NCI-H446 treated with DMSO at 0.1 percent for 48 hours (cell line): ENCODE data around the gene TRAPPC2.
"Not testable (repeated sequence)": the region's sequence is repeated elsewhere in the genome, so short reads cannot be mapped to it uniquely, and the experiment has no call there.

Experiments used
- DNase-seq: peaks from one replicate; lab custom pipeline; 2025; lab: John Stamatoyannopoulos, UW

TRAPPC2 gene

GRCh38 chrX:13747836-13748235, 13.4 kb upstream of the TRAPPC2 start:
- no peak for DNase-seq

GRCh38 chrX:13742397-13743176, 8.2 kb upstream of the TRAPPC2 start:
- DNase-seq, result no peak

- DNase-seq, result no peak
Observed at GRCh38 chrX:13741695-13742094, 7.3 kb upstream of the TRAPPC2 start.

- DNase-seq, result no peak
Observed at GRCh38 chrX:13733506-13733905, 914 bp downstream of the TRAPPC2 start.

DNA sequence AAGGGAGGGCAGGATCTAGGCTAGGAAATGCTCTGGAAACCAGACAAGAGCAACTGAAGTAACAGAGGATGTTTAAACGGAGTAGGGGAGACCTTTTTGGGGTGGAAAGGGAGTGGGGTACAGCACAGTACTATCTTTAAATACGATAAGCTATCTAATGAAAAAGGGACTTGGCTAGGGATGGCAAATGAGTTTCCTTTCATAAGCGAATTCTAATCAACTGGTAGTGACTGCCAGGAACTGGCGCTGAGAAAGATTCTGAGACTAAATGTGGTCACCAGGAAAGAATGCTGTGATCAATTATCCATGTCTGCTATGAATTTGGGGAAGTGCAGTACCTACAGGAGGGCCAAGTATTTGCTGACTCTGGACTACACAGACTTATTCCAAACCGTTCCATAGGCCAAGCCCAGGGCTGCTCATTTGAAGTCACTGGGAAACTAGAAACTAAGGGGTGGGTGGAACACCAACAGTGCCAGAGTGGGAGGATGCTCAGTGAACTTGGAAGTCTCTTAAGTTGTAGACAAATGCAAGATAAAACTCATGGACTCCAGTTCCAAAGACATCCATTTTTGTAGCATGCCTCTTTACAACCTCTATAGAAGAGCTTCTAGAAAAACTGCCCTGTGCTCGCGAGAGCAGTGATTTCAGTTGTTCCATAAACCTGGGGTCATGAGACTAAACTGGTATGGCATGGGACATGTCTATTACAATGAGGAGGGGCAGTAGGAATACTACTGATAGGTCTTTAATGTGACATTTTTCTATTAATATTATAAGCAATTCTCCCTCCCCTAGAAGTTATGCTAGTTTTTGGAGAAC, 2.0 kb downstream of the TRAPPC2 start:
- DNase-seq, result no peak

DNA sequence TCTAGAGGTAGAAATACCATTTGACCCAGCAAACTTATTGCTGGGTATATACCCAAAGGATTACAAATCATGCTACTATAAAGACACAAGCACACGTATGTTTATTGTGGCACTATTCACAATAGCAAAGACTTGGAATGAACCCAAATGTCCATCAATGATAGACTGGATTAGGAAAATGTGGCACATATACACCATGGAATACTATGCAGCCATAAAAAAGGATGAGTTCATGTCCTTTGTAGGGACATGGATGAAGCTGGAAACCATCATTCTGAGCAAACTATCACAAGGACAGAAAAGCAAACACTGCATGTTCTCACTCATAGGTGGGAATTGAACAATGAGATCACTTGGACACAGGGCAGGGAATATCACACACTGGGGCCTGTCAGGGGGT, 3.9 kb downstream of the TRAPPC2 start:
- not testable (repeated sequence) for DNase-seq

DNA sequence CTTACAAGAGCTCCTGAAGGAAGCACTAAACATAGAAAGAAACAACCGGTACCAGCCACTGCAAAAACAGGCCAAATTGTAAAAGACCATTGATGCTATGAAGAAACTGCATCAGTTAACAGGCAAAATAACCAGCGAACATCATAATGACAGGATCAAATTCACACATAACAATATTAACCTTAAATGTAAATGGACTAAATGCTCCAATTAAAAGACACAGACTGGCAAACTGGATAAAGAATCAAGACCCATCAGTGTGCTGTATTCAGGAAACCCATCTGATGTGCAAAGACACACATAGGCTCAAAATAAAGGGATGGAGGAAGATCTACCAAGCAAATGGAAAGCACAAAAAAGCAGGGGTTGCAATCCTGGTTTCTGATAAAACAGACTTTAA, 7.8 kb downstream of the TRAPPC2 start:
- DNase-seq, result not testable (repeated sequence)

DNA sequence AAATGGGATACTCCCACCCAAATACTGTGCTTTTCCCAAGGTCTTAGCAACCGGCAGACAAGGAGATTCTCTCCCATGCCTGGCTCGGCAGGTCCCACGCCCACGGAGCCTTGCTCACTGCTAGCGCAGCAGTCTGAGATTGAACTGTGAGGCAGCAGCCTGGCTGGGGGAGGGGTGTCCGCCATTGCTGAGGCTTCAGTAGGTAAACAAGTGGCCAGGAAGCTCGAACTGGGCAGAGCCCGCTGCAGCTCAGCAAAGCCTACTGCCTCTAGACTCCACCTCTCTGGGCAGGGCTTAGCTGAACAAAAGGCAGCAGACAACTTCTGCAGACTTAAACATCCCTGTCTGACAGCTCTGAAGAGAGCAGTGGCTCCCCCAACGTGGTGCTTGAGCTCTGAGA, 9.5 kb downstream of the TRAPPC2 start:
- not testable (repeated sequence) for DNase-seq

GRCh38 chrX:13721819-13722519, 12.5 kb downstream of the TRAPPC2 start:
- peak; percentile 32 for DNase-seq

DNA sequence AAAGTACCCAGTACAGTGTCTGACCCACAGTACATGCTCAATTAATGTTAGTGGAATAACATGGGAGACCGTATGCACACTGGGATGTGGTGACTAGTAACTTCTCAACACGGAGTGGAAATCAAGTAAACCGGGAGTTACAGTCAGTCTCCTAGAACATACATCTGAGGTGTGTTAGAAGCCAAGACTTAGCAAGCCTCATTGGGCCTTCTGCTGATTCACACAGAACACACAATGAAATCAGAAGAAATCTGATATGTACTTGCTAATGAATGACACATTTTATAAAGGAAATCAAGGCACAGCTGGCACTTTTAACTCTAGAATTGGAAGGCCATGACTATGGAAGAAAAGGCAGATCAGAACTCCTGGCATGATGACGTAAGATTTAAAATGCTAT, 13.0 kb downstream of the TRAPPC2 start:
- DNase-seq, result peak; percentile 17

DNA sequence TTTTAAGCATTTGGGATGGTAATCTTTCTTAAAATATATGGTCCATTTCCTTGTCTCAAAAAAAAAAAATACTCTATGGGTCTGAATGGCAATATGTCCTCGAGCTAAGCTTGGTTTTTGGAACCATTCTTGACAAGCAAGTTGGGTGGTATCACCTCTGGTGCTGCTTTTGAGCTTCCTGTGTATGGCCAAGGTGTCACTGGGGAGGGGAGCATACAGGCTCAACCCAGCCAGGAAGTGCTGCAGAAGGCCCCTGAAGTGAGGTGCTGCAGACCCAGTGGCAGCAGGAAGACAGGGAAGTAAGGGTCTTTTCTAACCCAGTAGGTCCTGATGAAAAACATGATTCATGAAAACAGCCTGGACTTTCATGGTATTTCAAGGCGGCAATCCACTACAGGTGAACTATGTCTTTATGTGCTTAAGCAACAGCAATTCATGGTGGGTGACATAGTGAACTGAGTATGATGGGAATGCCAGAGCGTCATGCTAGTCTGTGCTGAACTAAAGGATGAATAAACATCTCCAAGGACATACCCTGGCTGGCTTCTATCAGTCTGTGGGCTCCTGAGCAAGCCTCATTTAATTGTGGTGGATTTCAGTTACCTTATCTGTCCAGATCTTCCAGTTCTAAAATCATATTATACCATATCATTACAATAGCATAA, 15.1 kb downstream of the TRAPPC2 start:
- DNase-seq, result no peak

DNA sequence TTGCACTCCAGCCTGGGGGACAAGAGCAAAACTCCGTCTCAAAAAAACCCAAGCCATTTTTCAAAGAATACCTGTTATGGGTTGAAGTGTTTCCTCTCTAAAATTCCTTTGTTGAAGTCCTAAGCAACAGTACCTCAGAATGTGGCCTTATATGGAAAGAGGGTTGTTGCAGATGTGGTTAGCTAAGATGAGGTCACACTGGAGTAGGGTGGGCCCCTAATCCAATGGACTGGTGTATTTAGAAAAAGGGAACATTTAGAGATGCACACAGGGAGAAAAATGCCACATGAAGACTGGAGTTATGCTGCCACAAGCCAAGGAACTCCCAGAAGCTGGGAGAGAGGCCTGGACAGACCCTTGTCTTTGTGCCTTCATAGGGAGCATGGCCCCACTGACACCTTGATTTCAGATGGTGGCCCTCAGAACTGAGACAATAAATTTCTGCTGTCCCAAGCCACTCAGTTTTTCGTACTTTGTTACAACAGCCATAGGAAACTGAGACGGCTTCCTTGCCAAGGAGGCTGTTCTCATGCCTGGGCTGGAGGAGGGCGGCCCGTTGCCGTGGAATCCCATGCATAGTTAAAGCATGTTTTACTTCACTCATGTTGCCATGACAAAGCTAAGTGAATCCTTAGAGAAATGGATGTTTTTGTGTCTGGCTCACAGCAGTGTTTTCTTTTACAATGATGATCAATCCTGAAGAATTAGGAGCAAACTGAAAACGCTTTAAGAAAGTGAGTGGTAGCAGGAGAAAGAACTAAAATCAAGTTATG, 16.5 kb downstream of the TRAPPC2 start:
- no peak for DNase-seq

DNA sequence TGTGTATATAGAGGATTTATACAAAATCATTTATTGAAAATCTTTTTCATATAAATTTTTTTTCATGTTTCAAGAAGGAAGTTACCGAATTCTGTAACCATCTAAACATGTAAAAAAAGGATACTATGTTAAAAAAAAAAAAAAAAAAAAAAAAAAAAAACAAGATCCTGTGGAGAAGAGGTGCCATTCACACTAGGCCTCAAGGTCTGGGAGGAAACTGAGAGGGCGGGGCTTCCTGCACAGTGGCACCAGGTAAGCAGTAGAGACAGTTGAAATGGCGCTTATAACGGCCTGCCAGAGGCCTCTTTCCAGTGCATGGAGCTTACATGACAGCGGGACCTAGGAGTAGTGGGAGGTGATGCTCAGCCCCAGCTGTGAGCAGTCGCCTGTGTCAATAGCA, 17.5 kb downstream of the TRAPPC2 start:
- no peak for DNase-seq

GRCh38 chrX:13716455-13716854, 18.0 kb downstream of the TRAPPC2 start:
- no peak for DNase-seq

- no peak for DNase-seq
Observed at GRCh38 chrX:13711141-13711540, 23.3 kb downstream of the TRAPPC2 start.

DNA sequence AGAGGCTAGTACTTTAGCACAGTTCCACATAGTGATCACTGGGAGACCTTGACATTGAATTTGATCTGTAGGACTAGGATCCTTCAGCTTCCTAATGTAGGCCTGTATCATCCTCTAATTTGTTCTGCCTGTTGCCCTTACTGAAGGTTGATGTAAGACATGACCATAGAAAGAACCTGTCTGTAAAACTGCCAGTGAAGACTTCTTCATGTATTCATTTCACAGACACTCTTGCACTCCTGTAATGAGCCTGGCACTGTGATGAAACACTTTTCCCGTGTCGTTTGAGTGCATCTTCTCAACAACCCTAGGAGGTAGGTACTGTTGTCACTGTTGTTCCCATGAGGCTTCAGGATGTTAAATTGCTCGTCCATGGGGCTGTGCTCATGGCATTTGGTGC, 30.8 kb downstream of the TRAPPC2 start:
- no peak for DNase-seq

DNA sequence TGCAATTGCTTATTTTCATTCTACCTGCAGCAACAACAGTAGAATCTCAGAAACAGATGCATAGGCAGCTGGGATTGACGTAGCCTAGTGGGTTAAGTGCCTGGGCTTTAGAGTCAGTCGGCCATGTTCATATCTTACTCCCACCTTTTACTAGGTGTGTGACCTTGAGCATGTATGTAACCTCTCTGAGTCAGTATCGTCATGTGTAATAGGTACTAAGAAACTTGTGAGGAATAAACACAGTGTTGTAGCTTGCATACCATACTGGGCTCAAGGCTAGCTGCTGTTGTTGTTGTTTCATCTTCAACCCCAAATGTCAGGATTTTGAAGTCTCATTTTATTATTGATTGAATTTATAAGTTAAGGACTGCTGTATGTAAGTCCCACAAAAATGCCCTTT, 31.3 kb downstream of the TRAPPC2 start:
- DNase-seq, result no peak

DNA sequence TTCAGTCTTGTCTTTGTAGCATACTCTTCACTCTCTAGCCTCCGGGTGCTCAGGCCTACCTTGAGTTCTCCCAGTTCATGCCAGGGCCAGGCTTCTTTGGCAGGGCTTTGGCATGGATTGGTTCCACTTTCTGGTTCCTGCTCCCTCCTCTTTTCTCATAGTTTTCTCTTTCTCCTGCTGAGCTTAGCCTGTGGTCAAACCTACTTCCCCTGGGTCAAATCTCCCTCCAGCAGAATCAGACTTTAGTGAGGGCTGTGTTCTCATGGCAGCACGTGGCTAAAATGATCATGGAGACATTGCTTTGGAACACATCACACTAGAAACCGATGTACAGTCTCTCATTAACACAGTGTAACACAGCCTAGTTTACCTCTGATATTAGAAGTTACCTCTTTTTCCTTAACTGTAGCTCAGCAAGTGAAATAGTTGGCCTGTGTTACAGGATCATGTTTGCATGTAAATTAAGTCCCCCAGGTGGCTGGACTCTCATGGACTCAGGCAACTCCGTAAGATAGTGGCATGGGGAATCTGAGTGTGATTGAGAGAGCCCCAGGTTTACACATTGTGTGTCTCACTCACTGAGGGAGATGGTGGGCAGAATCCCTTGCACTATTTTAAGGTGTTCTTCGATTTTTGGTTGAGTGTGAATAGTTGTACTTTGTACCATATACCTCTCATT, 32.2 kb downstream of the TRAPPC2 start:
- DNase-seq, result no peak

GRCh38 chrX:13700380-13700779, 34.0 kb downstream of the TRAPPC2 start:
- DNase-seq, result no peak

DNA sequence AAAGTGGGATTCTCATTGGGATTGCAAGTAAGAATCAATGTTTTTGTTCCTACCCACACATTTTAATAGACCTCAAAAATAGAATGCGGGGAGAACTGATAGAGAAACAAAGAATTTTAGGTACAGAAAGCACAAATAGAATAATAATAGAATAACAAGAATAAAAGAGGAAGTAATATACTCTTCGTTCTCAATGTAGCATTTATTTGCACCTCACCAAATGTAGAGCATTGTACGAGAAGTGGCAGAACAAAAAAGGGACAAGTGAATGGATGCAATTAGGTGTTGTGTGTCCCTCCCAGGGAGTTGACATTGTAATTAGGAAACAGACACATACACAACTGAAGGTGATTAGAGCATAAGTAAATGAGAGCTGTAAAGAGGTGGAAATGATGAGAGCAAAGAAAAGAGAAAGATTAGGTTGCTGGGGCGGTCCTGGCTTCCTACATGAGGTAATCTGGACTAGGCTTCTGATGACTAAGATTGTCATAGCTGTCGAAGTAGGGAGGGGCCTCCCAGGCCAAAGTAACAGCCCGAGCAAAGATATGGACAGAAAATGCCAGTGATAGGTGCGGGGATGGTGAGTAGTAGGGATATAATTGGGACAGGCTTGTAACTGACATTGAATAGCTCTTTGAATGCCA, 35.1 kb downstream of the TRAPPC2 start:
- no peak for DNase-seq
